ENCODE results near the gene DNAJC15.

Gene DNAJC15

GRCh38 chr13:43014162-43014561, 9.2 kb upstream of the DNAJC15 start:
- Histone ChIP-seq H3K9me3 (ENCODE audit: control insufficient read depth, insufficient read depth, low read depth, low read length) (no peaks in the 10 kb centered on the region), H3K4me1 (ENCODE audit: control insufficient read depth, insufficient read depth, low read length) (no peaks in the 10 kb centered on the region), H3K4me3 (ENCODE audit: low read depth, low read length) (no peak overlapping the region), H3K36me3 (ENCODE audit: control insufficient read depth in 2 of 2, insufficient read depth in 1 of 2, low read length in 2 of 2) (no peaks in the 10 kb centered on the region), H3K27ac (ENCODE audit: extremely low read depth, low read depth, low read length) (no peak overlapping the region)
- TF ChIP-seq ZNF621 (tag by site-specific recombination; IDR thresholded peaks at IDR 0.05): no peak
- TF ChIP-seq ZNF274 (IDR thresholded peaks at IDR 0.05; ENCODE audit: low read length): no peak
- TF ChIP-seq ZNF274 (tag by site-specific recombination; IDR thresholded peaks at IDR 0.05; ENCODE audit: borderline replicate concordance): no peak
- TF ChIP-seq ZNF24 (tag by site-specific recombination; IDR thresholded peaks at IDR 0.05): no peak
- no peak for TF ChIP-seq ATF2 (tag by site-specific recombination; IDR thresholded peaks at IDR 0.05; ENCODE audit: low read depth)
- no peak for TF ChIP-seq ZSCAN5A (tag by site-specific recombination; IDR thresholded peaks at IDR 0.05)
- TF ChIP-seq ZNF555 (tag by site-specific recombination; conservative IDR thresholded peaks at IDR 0.05): no peak
- TF ChIP-seq SALL2 (tag by site-specific recombination; IDR thresholded peaks at IDR 0.05; ENCODE audit: borderline replicate concordance): no peak
- TF ChIP-seq ZNF624 (tag by site-specific recombination; IDR thresholded peaks at IDR 0.05): no peak
- TF ChIP-seq ZNF792 (tag by site-specific recombination; IDR thresholded peaks at IDR 0.05): no peak
- no peak for TF ChIP-seq BCL11B (tag by site-specific recombination; IDR thresholded peaks at IDR 0.05; ENCODE audit: low read depth)
- no peak for TF ChIP-seq ZNF157 (tag by site-specific recombination; IDR thresholded peaks at IDR 0.05)
- TF ChIP-seq ZNF132 (tag by site-specific recombination; IDR thresholded peaks at IDR 0.05; ENCODE audit: borderline replicate concordance): no peak
- TF ChIP-seq ZNF664 (tag by site-specific recombination; IDR thresholded peaks at IDR 0.05): no peak
- TF ChIP-seq, protein P1, sequence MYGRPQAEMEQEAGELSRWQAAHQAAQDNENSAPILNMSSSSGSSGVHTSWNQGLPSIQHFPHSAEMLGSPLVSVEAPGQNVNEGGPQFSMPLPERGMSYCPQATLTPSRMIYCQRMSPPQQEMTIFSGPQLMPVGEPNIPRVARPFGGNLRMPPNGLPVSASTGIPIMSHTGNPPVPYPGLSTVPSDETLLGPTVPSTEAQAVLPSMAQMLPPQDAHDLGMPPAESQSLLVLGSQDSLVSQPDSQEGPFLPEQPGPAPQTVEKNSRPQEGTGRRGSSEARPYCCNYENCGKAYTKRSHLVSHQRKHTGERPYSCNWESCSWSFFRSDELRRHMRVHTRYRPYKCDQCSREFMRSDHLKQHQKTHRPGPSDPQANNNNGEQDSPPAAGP (tag by site-specific recombination; IDR thresholded peaks at IDR 0.05): no peak
- TF ChIP-seq, protein P2, sequence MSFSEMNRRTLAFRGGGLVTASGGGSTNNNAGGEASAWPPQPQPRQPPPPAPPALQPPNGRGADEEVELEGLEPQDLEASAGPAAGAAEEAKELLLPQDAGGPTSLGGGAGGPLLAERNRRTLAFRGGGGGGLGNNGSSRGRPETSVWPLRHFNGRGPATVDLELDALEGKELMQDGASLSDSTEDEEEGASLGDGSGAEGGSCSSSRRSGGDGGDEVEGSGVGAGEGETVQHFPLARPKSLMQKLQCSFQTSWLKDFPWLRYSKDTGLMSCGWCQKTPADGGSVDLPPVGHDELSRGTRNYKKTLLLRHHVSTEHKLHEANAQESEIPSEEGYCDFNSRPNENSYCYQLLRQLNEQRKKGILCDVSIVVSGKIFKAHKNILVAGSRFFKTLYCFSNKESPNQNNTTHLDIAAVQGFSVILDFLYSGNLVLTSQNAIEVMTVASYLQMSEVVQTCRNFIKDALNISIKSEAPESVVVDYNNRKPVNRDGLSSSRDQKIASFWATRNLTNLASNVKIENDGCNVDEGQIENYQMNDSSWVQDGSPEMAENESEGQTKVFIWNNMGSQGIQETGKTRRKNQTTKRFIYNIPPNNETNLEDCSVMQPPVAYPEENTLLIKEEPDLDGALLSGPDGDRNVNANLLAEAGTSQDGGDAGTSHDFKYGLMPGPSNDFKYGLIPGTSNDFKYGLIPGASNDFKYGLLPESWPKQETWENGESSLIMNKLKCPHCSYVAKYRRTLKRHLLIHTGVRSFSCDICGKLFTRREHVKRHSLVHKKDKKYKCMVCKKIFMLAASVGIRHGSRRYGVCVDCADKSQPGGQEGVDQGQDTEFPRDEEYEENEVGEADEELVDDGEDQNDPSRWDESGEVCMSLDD (tag by site-specific recombination; IDR thresholded peaks at IDR 0.05): no peak
- ChIA-PET POLR2A (no interaction called here), CTCF (no interaction called here)

DNA sequence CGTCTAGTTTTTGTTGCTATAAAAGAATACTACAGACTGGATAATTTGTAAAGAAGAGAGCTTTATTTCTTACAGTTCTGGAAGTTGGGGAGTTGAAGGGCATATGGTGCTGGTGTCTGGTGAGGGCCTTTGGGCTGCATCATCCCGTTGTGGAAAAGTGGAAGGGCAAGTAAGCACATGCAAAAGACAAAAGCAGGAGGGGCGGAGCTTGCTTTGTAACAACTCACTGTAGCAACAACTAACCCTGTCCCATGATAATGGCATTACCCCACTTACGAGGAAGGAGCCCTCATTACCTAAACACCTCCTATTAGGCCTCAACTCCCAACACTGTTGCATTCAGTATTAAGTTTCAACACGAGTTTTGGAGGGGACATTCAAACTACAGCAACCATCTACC, 7.2 kb upstream of the DNAJC15 start:
- Histone ChIP-seq H3K4me1 (ENCODE audit: control insufficient read depth, insufficient read depth, low read length) (no peaks in the 10 kb centered on the region), H3K9me3 (ENCODE audit: control insufficient read depth, insufficient read depth, low read depth, low read length) (no peaks in the 10 kb centered on the region), H3K4me3 (ENCODE audit: low read depth, low read length) (no peak overlapping the region), H3K36me3 (ENCODE audit: control insufficient read depth in 2 of 2, insufficient read depth in 1 of 2, low read length in 2 of 2) (no peaks in the 10 kb centered on the region), H3K27ac (ENCODE audit: extremely low read depth, low read depth, low read length) (no peak overlapping the region)
- POLR2A ChIA-PET: no interaction called here
- TF ChIP-seq, protein P3, sequence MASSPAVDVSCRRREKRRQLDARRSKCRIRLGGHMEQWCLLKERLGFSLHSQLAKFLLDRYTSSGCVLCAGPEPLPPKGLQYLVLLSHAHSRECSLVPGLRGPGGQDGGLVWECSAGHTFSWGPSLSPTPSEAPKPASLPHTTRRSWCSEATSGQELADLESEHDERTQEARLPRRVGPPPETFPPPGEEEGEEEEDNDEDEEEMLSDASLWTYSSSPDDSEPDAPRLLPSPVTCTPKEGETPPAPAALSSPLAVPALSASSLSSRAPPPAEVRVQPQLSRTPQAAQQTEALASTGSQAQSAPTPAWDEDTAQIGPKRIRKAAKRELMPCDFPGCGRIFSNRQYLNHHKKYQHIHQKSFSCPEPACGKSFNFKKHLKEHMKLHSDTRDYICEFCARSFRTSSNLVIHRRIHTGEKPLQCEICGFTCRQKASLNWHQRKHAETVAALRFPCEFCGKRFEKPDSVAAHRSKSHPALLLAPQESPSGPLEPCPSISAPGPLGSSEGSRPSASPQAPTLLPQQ (tag by site-specific recombination; IDR thresholded peaks at IDR 0.05): no peak
- TF ChIP-seq GLIS2 (tag by site-specific recombination; IDR thresholded peaks at IDR 0.05): no peak
- no peak for TF ChIP-seq ZNF548 (tag by site-specific recombination; IDR thresholded peaks at IDR 0.05)
- no peak for TF ChIP-seq ZNF223 (tag by site-specific recombination; IDR thresholded peaks at IDR 0.05)
- TF ChIP-seq ZNF600 (tag by site-specific recombination; IDR thresholded peaks at IDR 0.05): no peak
- no peak for TF ChIP-seq KLF7 (tag by site-specific recombination; IDR thresholded peaks at IDR 0.05; ENCODE audit: borderline replicate concordance)
- no peak for TF ChIP-seq ZNF416 (tag by site-specific recombination; IDR thresholded peaks at IDR 0.05)
- CTCF ChIA-PET: interaction anchor here (0.6 to 0.7 kb wide), 3 partner anchors 10 to 877 kb away, joined by 3 to 4 read pairs (median 3); no protein-coding TSS in a partner anchor

Data from HEK293 (cell line).